IMR-90 (cell line): ENCODE results near the gene SPTB. TPM values are rescaled to one million over a fixed set of nuclear protein-coding genes. Genes with fewer than 3 reads are reported as not detected.

Source experiments
- ATAC-seq: fragments of 200-7000 bp; cut with Tn5 transposase; 2 replicates; pipeline ENCODE4 v1.9.1; 2020; ENCODE audit warnings: low read depth, mild to moderate bottlenecking, moderate library complexity
- BruUV-seq: library from RNA; stranded (reverse); fragments of 400-500 nt; replicated peaks from 2 replicates; lab custom pipeline; 2021; lab: Mats Ljungman, UMichigan
- CTCF ChIA-PET: fragments of 300-600 bp; formaldehyde crosslinking; extraction: SDS; loops from one replicate; lab custom pipeline; 2021; ENCODE audit warnings: antibody characterized with exemption; lab: Yijun Ruan, JAX
- POLR2A ChIA-PET: fragments of 300-600 bp; sonication (Branson Sonifier 250); formaldehyde crosslinking; loops from one replicate; lab custom pipeline; 2022; ENCODE audit warnings: antibody characterized with exemption; ENCODE audit not compliant: unreplicated experiment; lab: Charles Lee
- DNase-seq: peaks from one replicate; pipeline ENCODE4 v3.0.0; 2013
- H2AFZ ChIP-seq: replicated peaks from 2 replicates; pipeline ENCODE3; 2013; ENCODE audit warnings: low read length, mild to moderate bottlenecking; ENCODE audit not compliant: poor library complexity
- H2AK5ac ChIP-seq: 2 replicates; pipeline ENCODE4 v1.6.1; 2013; ENCODE audit warnings: low read depth, low read length, inconsistent platforms
- H2AK9ac ChIP-seq: replicated peaks from 2 replicates; pipeline ENCODE3; 2013; ENCODE audit warnings: mild to moderate bottlenecking, low read depth, low read length, moderate library complexity; ENCODE audit not compliant: poor library complexity
- H2BK120ac ChIP-seq: 2 replicates; pipeline ENCODE4 v1.6.1; 2013; ENCODE audit warnings: low read depth, low read length, inconsistent platforms
- H2BK15ac ChIP-seq: 3 replicates; pipeline ENCODE4 v1.6.1; 2013; ENCODE audit warnings: low read depth, low read length, inconsistent platforms
- H2BK20ac ChIP-seq: 2 replicates; pipeline ENCODE4 v1.6.1; 2013; ENCODE audit warnings: low read depth, mild to moderate bottlenecking, inconsistent platforms, low read length, moderate library complexity
- H2BK5ac ChIP-seq: 2 replicates; pipeline ENCODE4 v1.6.1; 2013; ENCODE audit warnings: mild to moderate bottlenecking, low read depth, low read length, inconsistent platforms; ENCODE audit not compliant: poor library complexity, severe bottlenecking
- H3K14ac ChIP-seq: replicated peaks from 2 replicates; pipeline ENCODE4 v1.6.1; 2013; ENCODE audit warnings: low read depth, low read length, inconsistent platforms
- H3K18ac ChIP-seq: 2 replicates; pipeline ENCODE4 v1.6.1; 2013; ENCODE audit warnings: low read depth, low read length, control low read depth
- H3K23ac ChIP-seq: 2 replicates; pipeline ENCODE4 v1.6.1; 2013; ENCODE audit warnings: low read depth, low read length, inconsistent platforms
- H3K27ac ChIP-seq: 2 replicates; pipeline ENCODE4 v1.5.1; 2013; ENCODE audit warnings: mild to moderate bottlenecking, control low read depth, low read length; ENCODE audit not compliant: insufficient read depth
- H3K27me3 ChIP-seq: 2 replicates; pipeline ENCODE4 v1.6.1; 2013; ENCODE audit warnings: low read length; ENCODE audit not compliant: control insufficient read depth, insufficient read depth
- H3K36me3 ChIP-seq: 2 replicates; pipeline ENCODE4 v1.6.1; 2013; ENCODE audit warnings: low read length, mixed read lengths; ENCODE audit not compliant: control insufficient read depth, insufficient read depth
- H3K4ac ChIP-seq: 2 replicates; pipeline ENCODE4 v1.6.1; 2013; ENCODE audit warnings: low read depth, low read length, inconsistent platforms
- H3K4me1 ChIP-seq: 2 replicates; pipeline ENCODE4 v1.6.1; 2013; ENCODE audit warnings: low read length, mixed read lengths; ENCODE audit not compliant: control insufficient read depth, insufficient read depth
- H3K4me2 ChIP-seq: 2 replicates; pipeline ENCODE4 v1.6.1; 2013; ENCODE audit warnings: low read depth, mild to moderate bottlenecking, control low read depth, low read length, moderate library complexity
- H3K4me3 ChIP-seq: 2 replicates; pipeline ENCODE4 v1.5.1; 2013; ENCODE audit warnings: low read depth, mild to moderate bottlenecking, control low read depth, low read length, moderate library complexity; ENCODE audit not compliant: insufficient read depth
- H3K56ac ChIP-seq: 2 replicates; pipeline ENCODE4 v1.6.1; 2013; ENCODE audit warnings: low read length, inconsistent platforms; ENCODE audit not compliant: insufficient read depth; ENCODE audit errors: extremely low read depth
- H3K79me1 ChIP-seq, 2 experiments: 2 replicates each; pipeline ENCODE4 v1.6.1; 2013; ENCODE audit warnings: low read length in 2 of 2, inconsistent platforms in 1 of 2, low read depth in 1 of 2
- H3K9ac ChIP-seq: 2 replicates; pipeline ENCODE4 v1.6.1; 2013; ENCODE audit warnings: low read depth, low read length, control low read depth
- H3K9me1 ChIP-seq: 2 replicates; pipeline ENCODE4 v1.6.1; 2013; ENCODE audit warnings: low read length, inconsistent platforms; ENCODE audit not compliant: insufficient read depth
- H3K9me3 ChIP-seq: 2 replicates; pipeline ENCODE4 v1.6.1; 2013; ENCODE audit warnings: low read length; ENCODE audit not compliant: control insufficient read depth, insufficient read depth
- H4K20me1 ChIP-seq: 2 replicates; pipeline ENCODE4 v1.6.1; 2013; ENCODE audit warnings: low read length, inconsistent platforms; ENCODE audit not compliant: insufficient read depth
- H4K5ac ChIP-seq: 2 replicates; pipeline ENCODE4 v1.6.1; 2013; ENCODE audit warnings: mild to moderate bottlenecking, low read depth, low read length, control low read depth
- H4K8ac ChIP-seq, 2 experiments: 2 replicates each; pipeline ENCODE4 v1.6.1; 2013; ENCODE audit warnings: low read depth in 2 of 2, low read length in 2 of 2, control low read depth in 1 of 2, inconsistent platforms in 1 of 2
- H4K91ac ChIP-seq: 2 replicates; pipeline ENCODE4 v1.6.1; 2013; ENCODE audit warnings: low read depth, low read length, inconsistent platforms; ENCODE audit not compliant: insufficient read depth
- CEBPB ChIP-seq: IDR thresholded peaks from 2 replicates; pipeline ENCODE4 v1.6.1; 2012; ENCODE audit warnings: low read depth, low read length, improper control_type of control experiment
- CHD1 ChIP-seq: IDR thresholded peaks from 2 replicates; pipeline ENCODE4 v1.6.1; 2012; ENCODE audit warnings: low read depth, low read length, improper control_type of control experiment
- ELK1 ChIP-seq: fragments of 150-350 bp; IDR thresholded peaks from 2 replicates; pipeline ENCODE4 v1.6.1; 2016; ENCODE audit warnings: low read depth, mild to moderate bottlenecking, low read length, moderate library complexity, borderline replicate concordance
- FOS ChIP-seq: fragments of 150-350 bp; IDR thresholded peaks from 2 replicates; pipeline ENCODE4 v1.6.1; 2016; ENCODE audit warnings: low read depth, low read length
- POLR2A ChIP-seq: IDR thresholded peaks from 2 replicates; pipeline ENCODE4 v1.6.1; 2012; ENCODE audit warnings: mild to moderate bottlenecking, low read depth, low read length
- WGBS, 2 experiments: methylation state at CpG; one replicate each; pipeline versions ENCODE4 v1.1.5 to v1.1.7; 2013; ENCODE audit warnings: missing lambda C conversion rate in 2 of 2; ENCODE audit not compliant: insufficient read length in 1 of 2; ENCODE audit errors: extremely low coverage in 2 of 2; 5-methylcytosine and 5-hydroxymethylcytosine counted together
- dilution Hi-C: fragments of 300-500 bp; cut with HindIII; formaldehyde crosslinking; loops from one replicate; pipeline ENCODE4 v1.14.3; 2018; ENCODE audit warnings: low sequenced_read_pairs; ENCODE audit not compliant: unreplicated experiment
- in situ Hi-C: fragments of 300-500 bp; cut with MboI; formaldehyde crosslinking; loops from 3 replicates; pipeline ENCODE4 v1.14.3; 2019; ENCODE audit warnings: low sequenced_read_pairs, inconsistent platforms, mixed read lengths
- intact Hi-C: fragments of 100-400 bp; cut with micrococcal nuclease; formaldehyde crosslinking; loops from 2 replicates; pipeline ENCODE4 v1.10.0; 2022
- polyA plus RNA-seq, 3 experiments: library from polyadenylated mRNA; depleted of rRNA; stranded (reverse); fragments of >200 nt; gene quantifications; 2 replicates each; pipeline ENCODE4 v1.2.3, GENCODE V29; 2012; ENCODE audit warnings: low replicate concordance in 1 of 3
- total RNA-seq: library from RNA; depleted of rRNA; stranded (reverse); fragments of >200 nt; gene quantifications from 2 replicates; pipeline ENCODE4 v1.2.3, GENCODE V29; 2012

Gene SPTB
- total and polyA plus RNA-seq, 2 of the 4 experiments (the other 2 are of a cell fraction): under 0.01 to 0.07 TPM

GRCh38 chr14:64844272-64844671, 35.4 kb downstream of the SPTB start:
- DNase-seq (no peak), ATAC-seq (no peak)
- H3K9ac ChIP-seq: no peak overlapping the region
- POLR2A ChIA-PET: no interaction called here
- no peaks in the 10 kb centered on the region for H4K20me1 ChIP-seq
- no peak overlapping the region for H3K56ac ChIP-seq
- H2AFZ ChIP-seq: no peak overlapping the region
- in situ Hi-C loops: no loop called here
- H4K8ac ChIP-seq: no peak overlapping the region
- H3K27me3 ChIP-seq: peaks cover 44% of the 10 kb centered on the region
- no peak overlapping the region for H3K27ac ChIP-seq
- intact Hi-C loops: no loop called here
- no peak overlapping the region for H2AK5ac ChIP-seq
- no peak overlapping the region for H3K4me2 ChIP-seq
- H3K9me3 ChIP-seq: no peaks in the 10 kb centered on the region
- TF ChIP-seq POLR2A (no peak), CHD1 (no peak), ELK1 (no peak), CEBPB (no peak), FOS (no peak)
- no peaks in the 10 kb centered on the region for H3K79me1 ChIP-seq
- H4K5ac ChIP-seq: no peak overlapping the region
- H2BK120ac ChIP-seq: no peak overlapping the region
- CTCF ChIA-PET: interaction anchor here (1.0 kb wide), 1 partner anchor 48 kb away, joined by 3 read pairs; no protein-coding TSS in a partner anchor
- BruUV-seq: no TSS peak
- H2BK20ac ChIP-seq: no peak overlapping the region
- H4K91ac ChIP-seq: no peak overlapping the region
- peaks cover 2% of the 10 kb centered on the region for H3K4me1 ChIP-seq
- no peak overlapping the region for H3K23ac ChIP-seq
- no peak overlapping the region for H2BK15ac ChIP-seq
- no CpG with 5 or more reads among the region's 2 CpGs for WGBS, 2 experiments
- no peaks in the 10 kb centered on the region for H3K36me3 ChIP-seq
- no peaks in the 10 kb centered on the region; the same call in 1 of the 2 replicates for H3K9me1 ChIP-seq
- no peak overlapping the region for H3K14ac ChIP-seq
- dilution Hi-C loops: no loop called here
- no peak overlapping the region for H3K18ac ChIP-seq
- no peak overlapping the region for H3K4me3 ChIP-seq
- no peak overlapping the region for H3K4ac ChIP-seq
- H2AK9ac ChIP-seq: no peak overlapping the region
- H2BK5ac ChIP-seq: no peak overlapping the region
